ENCODE results near the gene RBM26.

GRCh38 chr13:79282508-79282907, 123.5 kb downstream of the RBM26 start:
- TF ChIP-seq CTCF (IDR thresholded peaks at IDR 0.05), result no peak
- no peak for TF ChIP-seq EP300 (IDR thresholded peaks at IDR 0.05)
- no peak for TF ChIP-seq POLR2AphosphoS5 (IDR thresholded peaks at IDR 0.05)
